Limb (tissue), 2 donors: Measurements from ENCODE around the gene CCDC188.

ENCODE experiments used
- DNase-seq, 2 donors: peaks; one replicate each; pipeline ENCODE4 v3.0.0-alpha.2; 2016; ENCODE audit errors: extremely low spot score in 2 of 2

Gene CCDC188

GRCh38 chr22:20135806-20136602, 14.9 kb downstream of the CCDC188 start:
- no peak for DNase-seq

DNA sequence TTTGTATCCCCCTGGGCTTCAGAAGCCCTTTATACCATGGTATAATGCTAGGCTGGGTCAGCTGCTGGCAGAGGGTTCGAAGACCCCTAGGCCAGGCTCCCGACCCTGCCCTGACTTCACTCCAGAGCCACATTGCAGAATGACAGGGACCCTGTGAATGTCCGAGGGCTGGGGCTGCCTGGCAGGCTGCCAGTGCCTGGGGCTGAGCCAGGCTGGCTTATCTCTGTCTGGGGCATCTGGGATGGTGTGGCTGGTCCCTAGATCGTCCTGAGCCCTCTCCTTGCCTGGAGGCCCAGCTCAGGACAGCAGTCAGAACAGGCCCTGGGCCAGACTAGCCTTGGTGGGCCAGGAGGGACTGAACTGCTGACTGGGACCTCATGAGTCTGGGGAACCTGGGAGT, 15.6 kb downstream of the CCDC188 start:
- no peak for DNase-seq

DNA sequence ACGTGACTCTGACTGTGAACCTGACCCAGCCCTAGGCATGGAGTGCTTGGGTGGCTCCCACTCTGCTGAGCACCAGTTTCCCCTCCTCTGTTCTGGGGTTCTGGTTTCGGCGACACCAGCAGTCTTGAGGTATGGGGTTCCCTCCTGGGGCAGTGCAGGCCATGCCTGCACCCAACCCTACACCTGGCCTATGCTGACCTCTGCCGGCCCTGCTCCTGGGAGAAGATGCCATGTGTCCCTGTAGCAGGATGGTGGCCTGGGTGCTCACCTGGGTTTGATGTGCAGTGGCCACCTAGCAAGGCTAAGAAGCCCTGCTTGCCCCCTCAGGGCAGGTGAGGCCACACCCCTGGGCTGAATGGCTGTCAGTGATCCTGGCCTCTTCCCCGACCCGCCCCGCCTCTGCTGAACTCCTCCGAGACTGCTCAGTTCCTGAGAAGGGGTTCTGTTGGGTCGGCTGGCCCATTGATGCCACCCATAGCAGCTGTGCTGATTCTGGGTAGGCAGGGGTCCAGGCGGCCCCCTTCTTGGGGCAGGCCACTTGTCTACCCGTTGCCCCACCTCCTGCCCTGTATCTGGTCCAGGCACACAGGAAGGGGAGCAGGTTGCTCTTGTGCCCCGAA, 16.8 kb downstream of the CCDC188 start:
- no peak for DNase-seq

GRCh38 chr22:20132686-20133246, 18.1 kb downstream of the CCDC188 start:
- DNase-seq = no peak

DNA sequence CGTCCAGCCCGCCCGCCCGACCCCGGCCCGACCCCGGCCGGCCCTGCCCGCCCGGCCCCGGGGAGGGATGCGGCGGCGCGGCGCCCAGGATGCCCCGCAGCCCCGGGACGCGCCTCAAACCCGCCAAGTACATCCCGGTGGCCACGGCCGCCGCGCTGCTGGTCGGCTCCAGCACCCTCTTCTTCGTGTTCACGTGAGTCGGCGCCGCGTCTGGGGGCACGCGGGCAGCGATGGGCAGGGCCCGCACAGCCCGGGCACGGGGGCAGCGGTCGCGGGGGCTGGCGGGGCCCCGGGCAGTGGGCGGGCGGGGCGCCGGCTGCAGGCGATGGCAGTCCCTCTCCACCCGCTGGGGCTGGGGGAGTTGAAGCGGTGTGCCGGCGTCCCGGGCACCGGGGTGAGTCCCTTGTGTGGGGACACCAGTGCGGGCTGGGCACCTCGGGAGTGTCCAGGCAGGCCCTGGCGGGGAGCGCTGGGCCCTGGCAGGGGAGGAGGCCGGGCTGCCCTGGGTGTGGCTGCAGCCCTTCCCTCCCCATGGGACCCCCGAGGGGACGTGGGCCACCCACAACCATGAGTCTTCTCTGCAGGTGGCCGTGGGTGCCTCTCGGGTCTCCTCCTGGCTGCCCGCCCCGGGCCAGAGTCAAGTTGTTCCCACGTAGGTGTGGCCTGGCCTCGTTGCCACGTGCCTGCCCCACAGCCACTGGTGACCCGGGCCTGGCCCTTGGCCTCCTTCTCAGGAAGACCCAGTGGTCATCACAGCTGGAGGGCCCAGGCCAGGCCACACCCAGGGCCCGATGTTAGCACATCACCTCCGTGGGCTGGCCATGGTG, 18.8 kb downstream of the CCDC188 start:
- DNase-seq = peak in 1 of 2 donors; percentile 62

DNA sequence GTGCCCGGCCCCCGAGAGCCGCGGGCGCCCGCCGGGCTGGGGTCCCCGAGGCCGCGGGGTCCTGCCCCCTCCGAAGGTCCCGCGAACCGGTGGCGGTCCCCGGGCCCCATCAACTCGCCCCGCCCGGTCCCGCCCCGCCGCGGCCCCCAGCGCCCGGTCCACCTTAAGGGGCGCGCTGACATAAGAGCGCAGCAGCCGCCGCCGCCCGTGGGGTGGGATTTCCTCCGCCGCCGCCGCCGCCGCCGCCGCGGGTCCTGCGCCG, 19.3 kb downstream of the CCDC188 start, which contains the start of gene ZDHHC8:
Gene ZDHHC8 (plus strand): TSS at position 208 of the 262 bp plus-strand sequence. CDS start 144 bp downstream, outside the sequence.
- peak in 1 of 2 donors; percentile 76 for DNase-seq

DNA sequence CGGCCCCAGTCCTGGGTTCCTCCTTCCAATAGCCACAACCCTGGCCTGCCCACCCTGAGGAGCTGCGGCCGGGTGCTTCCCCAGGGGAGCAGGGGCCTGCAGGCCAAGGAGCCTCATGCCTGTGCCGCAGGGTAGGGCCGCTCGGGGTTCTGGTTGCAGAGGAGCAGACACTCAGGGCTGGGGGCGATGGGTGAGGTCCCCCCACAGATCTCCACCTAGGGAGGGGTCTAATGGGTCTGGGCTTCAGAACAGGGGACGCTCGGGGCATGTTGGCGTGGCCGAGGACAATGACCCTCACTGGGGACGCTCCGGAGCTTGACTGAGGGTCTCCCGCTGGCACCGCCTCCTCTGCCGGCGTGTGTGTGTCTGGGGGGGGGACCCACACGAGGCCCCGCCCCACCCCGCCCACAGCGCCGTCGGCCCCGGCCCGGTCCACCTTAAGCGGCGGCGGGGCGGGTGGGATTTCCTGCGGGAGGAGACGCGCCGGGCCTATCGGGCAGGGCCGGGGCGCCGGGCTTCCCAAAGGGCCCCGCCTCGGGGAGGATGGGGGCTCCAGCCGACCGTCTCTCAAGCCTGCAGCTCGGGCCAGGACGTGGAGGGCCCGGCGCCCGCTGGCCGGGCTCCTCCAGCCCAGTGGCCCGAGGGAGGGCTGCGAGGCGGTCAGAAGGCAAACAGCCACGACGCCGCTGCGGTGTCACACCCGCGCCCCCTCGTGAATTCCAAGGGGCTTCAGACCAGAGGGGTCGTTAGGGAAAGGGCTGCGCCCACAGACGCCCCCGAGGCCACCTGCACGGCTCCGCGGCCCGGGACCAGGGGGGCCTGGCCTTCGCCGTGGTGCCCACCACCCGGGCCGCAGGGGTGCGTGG, 19.9 kb downstream of the CCDC188 start:
- peak; percentile 63 to 88 for DNase-seq

GRCh38 chr22:20130319-20130718, 20.5 kb downstream of the CCDC188 start:
- no peak for DNase-seq

- no peak for DNase-seq
These were observed 21.2 kb downstream of the CCDC188 start for GRCh38 chr22:20129747-20130014.

GRCh38 chr22:20128902-20129746, 21.7 kb downstream of the CCDC188 start:
- DNase-seq = no peak

DNA sequence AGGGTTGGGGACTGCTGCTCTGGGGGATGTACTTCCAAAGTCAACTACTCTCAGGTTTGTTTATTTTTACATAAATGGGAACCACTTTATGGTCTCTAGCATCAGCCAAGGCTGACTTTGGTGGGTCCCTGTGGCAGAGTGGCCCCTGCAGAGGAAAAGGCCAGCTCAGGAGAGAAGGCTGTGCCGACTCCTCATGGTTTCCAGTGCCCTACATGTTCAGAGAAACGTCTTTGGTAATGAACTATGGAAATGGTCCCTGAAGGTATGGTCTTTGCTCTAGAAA, 22.3 kb downstream of the CCDC188 start:
- no peak for DNase-seq

DNA sequence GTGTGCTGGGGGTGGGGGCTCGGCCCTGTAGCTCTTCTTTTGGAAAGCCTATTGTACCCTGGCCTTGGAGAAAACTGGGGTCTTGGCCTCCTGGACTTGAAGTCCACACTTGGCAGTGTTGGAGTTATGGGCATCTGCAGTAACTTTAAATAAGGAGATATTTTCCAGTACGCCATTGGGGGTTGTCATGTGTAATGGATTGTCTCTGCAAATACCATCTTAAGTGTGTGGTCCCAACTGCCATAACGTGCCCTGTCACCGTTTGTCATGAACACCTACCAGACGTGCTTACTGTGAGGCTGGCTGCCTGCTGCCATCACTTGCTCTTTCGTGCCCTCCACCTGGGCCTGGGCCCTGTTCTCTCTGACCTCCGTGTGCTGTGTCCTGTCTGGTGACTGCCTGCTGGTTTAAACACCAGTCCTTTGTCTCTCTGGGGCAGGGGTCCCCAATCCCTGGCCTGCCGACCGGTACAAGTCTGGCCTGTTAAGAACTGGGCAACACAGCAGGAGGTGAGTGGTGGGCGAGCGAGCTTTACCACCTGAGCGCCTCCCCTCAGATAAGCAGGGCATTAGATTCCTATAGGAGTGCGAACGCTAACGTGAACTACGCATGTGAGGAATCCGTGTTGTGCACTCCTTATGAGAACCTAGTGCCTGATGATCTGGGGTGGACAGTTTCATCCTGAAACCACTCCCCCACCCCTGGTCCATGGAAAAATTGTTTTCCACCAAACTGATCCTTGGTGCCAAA, 22.8 kb downstream of the CCDC188 start:
- DNase-seq = no peak

GRCh38 chr22:20127318-20127868, 23.5 kb downstream of the CCDC188 start:
- DNase-seq = no peak

DNA sequence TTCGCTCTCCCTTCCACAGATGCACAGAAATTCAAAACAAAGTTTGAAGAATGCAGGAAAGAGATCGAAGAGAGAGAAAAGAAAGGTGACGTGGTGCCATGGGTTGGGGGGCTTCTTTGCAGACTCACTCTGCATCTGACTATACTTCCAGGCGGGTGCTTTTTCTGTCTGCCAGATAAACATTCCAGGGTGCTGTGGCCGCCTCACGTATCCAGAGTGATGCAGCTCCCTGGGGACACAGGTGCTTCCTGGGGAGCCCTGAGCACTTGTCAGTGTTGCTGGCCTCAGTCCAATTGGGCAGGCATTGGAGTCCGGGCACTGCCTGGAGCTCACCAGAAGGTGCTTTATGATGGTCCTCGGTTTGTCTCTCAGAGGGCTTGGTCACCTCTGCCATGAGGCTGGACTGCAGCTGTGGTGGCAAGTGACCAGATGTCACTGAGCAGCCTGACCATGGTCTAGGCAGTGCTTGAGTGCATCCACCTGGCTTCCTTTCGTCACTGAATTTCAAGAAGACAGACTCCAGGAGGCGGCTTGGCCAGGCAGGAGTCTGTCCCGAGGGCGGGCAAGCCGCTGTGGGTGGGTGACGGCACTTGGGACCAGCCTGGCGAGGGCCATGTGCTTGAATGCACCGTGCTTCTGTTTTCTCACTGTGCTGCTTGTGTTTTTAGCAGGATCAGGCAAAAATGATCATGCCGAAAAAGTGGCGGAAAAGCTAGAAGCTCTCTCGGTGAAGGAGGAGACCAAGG, 24.4 kb downstream of the CCDC188 start:
- no peak for DNase-seq

DNA sequence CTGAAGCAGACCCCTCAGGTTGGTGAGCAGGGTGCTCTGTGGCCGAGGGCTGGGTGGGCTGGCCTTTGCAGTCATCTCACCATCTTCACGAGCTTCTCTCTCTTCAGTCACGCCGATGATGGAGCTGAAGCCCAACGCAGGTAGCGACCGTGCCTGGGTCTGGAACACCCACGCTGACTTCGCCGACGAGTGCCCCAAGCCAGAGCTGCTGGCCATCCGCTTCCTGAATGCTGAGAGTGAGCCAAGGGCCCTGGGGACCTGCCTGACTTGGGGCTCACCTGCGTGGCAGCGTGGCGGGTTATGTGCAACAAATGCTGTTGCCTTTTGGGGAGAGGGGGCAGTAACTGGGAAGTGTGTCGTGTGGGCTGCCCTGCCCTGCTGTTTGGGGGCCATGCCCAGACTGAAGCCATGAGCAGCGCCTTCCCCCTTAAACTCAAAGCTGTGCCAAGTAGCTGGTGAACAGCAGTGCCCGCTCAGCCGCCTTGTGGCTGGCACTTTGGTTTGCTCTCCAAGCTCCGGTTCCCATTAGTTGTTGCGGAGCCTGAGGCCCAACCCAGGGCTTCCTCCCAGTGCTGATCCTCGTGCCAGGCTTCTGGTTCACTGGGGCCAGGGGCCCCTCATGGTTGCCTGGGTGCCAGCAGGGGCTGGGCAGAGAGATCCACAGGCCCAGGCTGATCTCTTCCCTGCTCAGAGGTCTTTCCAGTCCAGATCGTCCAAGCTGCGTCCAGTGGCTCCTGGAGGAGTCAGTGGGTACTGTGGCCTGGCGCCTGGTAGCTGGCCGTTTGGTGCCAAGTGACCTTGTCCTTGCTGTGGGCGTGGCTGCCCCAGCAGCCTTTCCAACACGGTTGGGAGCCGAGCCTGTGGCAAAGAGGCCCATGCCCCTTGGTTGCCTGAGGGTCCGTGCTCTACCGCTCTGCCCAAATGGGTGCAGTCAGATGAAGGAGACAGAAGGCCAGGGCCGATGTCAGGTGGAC, 25.4 kb downstream of the CCDC188 start:
- DNase-seq = no peak

- DNase-seq = no peak
These were observed 26.6 kb downstream of the CCDC188 start for GRCh38 chr22:20124083-20124787.
